Measurements from ENCODE around the gene MOSPD2. TPM values are rescaled to one million over a fixed set of nuclear protein-coding genes. Genes with fewer than 3 reads are reported as not detected.

Gene MOSPD2
- total and polyA plus RNA-seq, 2 donors (not counting 3 experiments of a cell fraction or from before 2014, with no cell fraction given): 4.9 to 14.9 TPM

DNA sequence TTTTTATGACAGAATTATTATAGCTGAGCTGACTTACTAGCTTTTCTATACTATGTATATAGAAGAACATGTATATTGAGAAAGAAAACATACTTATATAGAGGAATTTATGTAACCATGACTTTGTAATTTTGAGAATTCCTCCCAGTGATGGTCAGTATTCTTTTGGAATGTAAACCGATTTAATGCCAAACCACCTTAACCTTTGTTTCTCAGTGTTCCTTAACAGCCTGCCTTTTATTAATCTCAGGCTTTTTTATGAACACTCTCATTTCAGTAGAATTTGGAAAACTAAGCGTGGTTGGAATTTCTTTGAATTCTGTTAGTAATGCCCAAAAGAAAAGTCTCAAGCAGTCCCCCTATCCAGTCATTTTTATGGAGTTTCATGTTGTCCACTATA lies 47.0 kb downstream of the MOSPD2 start:
- no peaks in the 10 kb centered on the region for H3K9me3 ChIP-seq (replicated peaks; ENCODE audit: control insufficient read depth, insufficient read depth, low read length)
- no peak overlapping the region for H2AFZ ChIP-seq (ENCODE audit: low read depth, low read length)
- dilution Hi-C loops (cut with MboI; ENCODE audit: extremely low pct_ligation_motif_present, low sequenced_read_pairs): no loop called here
- TF ChIP-seq GATA2 (IDR thresholded peaks at IDR 0.05; ENCODE audit: insufficient read depth, insufficient read length, low read depth, low read length) (no peak), POLR2AphosphoS5 (IDR thresholded peaks at IDR 0.05; ENCODE audit: insufficient read depth, low read depth, low read length) (no peak), POLR2A (IDR thresholded peaks at IDR 0.05; ENCODE audit: low read depth, low read length) (no peak), FOS (IDR thresholded peaks at IDR 0.05; ENCODE audit: borderline replicate concordance, insufficient read depth, low read length) (no peak), EZH2 (IDR thresholded peaks at IDR 0.05; ENCODE audit: borderline replicate concordance, low read depth, low read length, severe bottlenecking) (no peak), JUN (IDR thresholded peaks at IDR 0.05; ENCODE audit: borderline replicate concordance, insufficient read depth, insufficient read length, low read depth) (no peak), MYC (IDR thresholded peaks at IDR 0.05; ENCODE audit: low read depth, low read length) (no peak)
- TF ChIP-seq, protein P1, sequence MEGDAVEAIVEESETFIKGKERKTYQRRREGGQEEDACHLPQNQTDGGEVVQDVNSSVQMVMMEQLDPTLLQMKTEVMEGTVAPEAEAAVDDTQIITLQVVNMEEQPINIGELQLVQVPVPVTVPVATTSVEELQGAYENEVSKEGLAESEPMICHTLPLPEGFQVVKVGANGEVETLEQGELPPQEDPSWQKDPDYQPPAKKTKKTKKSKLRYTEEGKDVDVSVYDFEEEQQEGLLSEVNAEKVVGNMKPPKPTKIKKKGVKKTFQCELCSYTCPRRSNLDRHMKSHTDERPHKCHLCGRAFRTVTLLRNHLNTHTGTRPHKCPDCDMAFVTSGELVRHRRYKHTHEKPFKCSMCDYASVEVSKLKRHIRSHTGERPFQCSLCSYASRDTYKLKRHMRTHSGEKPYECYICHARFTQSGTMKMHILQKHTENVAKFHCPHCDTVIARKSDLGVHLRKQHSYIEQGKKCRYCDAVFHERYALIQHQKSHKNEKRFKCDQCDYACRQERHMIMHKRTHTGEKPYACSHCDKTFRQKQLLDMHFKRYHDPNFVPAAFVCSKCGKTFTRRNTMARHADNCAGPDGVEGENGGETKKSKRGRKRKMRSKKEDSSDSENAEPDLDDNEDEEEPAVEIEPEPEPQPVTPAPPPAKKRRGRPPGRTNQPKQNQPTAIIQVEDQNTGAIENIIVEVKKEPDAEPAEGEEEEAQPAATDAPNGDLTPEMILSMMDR (IDR thresholded peaks at IDR 0.05; ENCODE audit: extremely low read depth in 1 of 2, insufficient read depth in 1 of 2, low read depth in 1 of 2, low read length in 2 of 2): no peak
- TF ChIP-seq, protein P2, sequence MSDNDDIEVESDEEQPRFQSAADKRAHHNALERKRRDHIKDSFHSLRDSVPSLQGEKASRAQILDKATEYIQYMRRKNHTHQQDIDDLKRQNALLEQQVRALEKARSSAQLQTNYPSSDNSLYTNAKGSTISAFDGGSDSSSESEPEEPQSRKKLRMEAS (IDR thresholded peaks at IDR 0.05; ENCODE audit: insufficient read depth, insufficient read length): no peak
- BruUV-seq (replicated peaks): no TSS peak
- H3K27ac ChIP-seq (ENCODE audit: insufficient read depth, low read depth, low read length): no peak overlapping the region
- H3K4me3 ChIP-seq (replicated peaks in 1 of 3; ENCODE audit: insufficient read depth in 1 of 3, low read depth in 1 of 3, low read length in 3 of 3): no peak overlapping the region
- intact Hi-C loops (cut with micrococcal nuclease): no loop called here
- ChIA-PET POLR2A (no interaction called here), CTCF (no interaction called here)
- peaks cover 8% of the 10 kb centered on the region for H3K4me1 ChIP-seq (ENCODE audit: control insufficient read depth, extremely low read depth, insufficient read depth, low read length)
- FAIRE-seq (no peak), DNase-seq (ENCODE audit: low read depth, low spot score) (no peak)
- H3K27me3 ChIP-seq (ENCODE audit: control insufficient read depth in 2 of 2, insufficient read depth in 2 of 2, low read length in 2 of 2): no peaks in the 10 kb centered on the region
- no peaks in the 10 kb centered on the region for H3K9me1 ChIP-seq (replicated peaks; ENCODE audit: control insufficient read depth, extremely low read depth, insufficient read depth, low read length)
- no peaks in the 10 kb centered on the region for H4K20me1 ChIP-seq (replicated peaks; ENCODE audit: control insufficient read depth, extremely low read depth, insufficient read depth, low read length)
- peaks cover 3% of the 10 kb centered on the region in 2 experiments for H3K36me3 ChIP-seq (ENCODE audit: control insufficient read depth in 2 of 2, extremely low read depth in 1 of 2, insufficient read depth in 2 of 2, low read length in 2 of 2)
- H3K9ac ChIP-seq (replicated peaks; ENCODE audit: extremely low read depth, insufficient read depth, low read length): no peak overlapping the region
- H3K4me2 ChIP-seq (ENCODE audit: insufficient read depth, low read length): no peak overlapping the region
- H3K79me2 ChIP-seq (ENCODE audit: control insufficient read depth, insufficient read depth, low read length): no peaks in the 10 kb centered on the region

All from endothelial cell of umbilical vein (primary cell).